GM12878 (cell line): ENCODE data around the gene PPP5C. TPM values are rescaled to one million over a fixed set of nuclear protein-coding genes. Genes with fewer than 3 reads are reported as not detected.

ENCODE experiments used
- ATAC-seq: fragments of 200-7000 bp; cut with Tn5 transposase; 3 replicates; pipeline ENCODE4 v1.9.1; 2020; ENCODE audit warnings: mild to moderate bottlenecking, moderate library complexity
- BruUV-seq: library from RNA; stranded (reverse); fragments of 400-500 nt; replicated peaks from 2 replicates; lab custom pipeline; 2021; lab: Mats Ljungman, UMichigan
- CTCF ChIA-PET: fragments of 300-600 bp; sonication (Branson Sonifier 250); formaldehyde crosslinking; extraction: SDS; loops from one replicate; lab custom pipeline; 2021; ENCODE audit warnings: inconsistent platforms; lab: Yijun Ruan, JAX
- POLR2A ChIA-PET: fragments of 350-600 bp; formaldehyde crosslinking; extraction: SDS; loops from one replicate; lab custom pipeline; 2021; ENCODE audit warnings: inconsistent platforms; lab: Charles Lee
- RAD21 ChIA-PET: fragments of 300-600 bp; sonication (Branson Sonifier 250); formaldehyde crosslinking; loops from one replicate; lab custom pipeline; 2023; ENCODE audit warnings: antibody characterized with exemption; ENCODE audit not compliant: unreplicated experiment; lab: Charles Lee
- SMC1A ChIA-PET: fragments of 300-600 bp; sonication (Branson Sonifier 250); formaldehyde crosslinking; loops from one replicate; lab custom pipeline; 2023; ENCODE audit not compliant: unreplicated experiment, uncharacterized antibody; lab: Charles Lee
- DNase-seq: peaks from one replicate; pipeline ENCODE4 v3.0.0-alpha.2; 2011; ENCODE audit warnings: low read depth, low spot score
- FAIRE-seq: peaks from 3 replicates; lab custom pipeline; 2011; peaks lifted over from hg19 to GRCh38; lab: Jason Lieb, UNC
- H2AFZ ChIP-seq: 2 replicates; pipeline ENCODE4 v1.6.0; 2011; ENCODE audit warnings: low read depth, low read length, control low read depth; ENCODE audit not compliant: control insufficient read depth
- H3K27ac ChIP-seq: 2 replicates; pipeline ENCODE4 v1.5.1; 2011; ENCODE audit warnings: control low read depth; ENCODE audit not compliant: control insufficient read depth, insufficient read depth
- H3K27me3 ChIP-seq, 2 experiments: replicated peaks in 1 of 2; 2 replicates each; pipeline versions ENCODE4 v1.6.0 to v1.6.1; 2011; ENCODE audit warnings: low read length in 1 of 2; ENCODE audit not compliant: control insufficient read depth in 2 of 2, insufficient read depth in 2 of 2
- H3K36me3 ChIP-seq, 2 experiments: 2 replicates each; pipeline ENCODE4 v1.5.1; 2011; ENCODE audit warnings: low read length in 1 of 2; ENCODE audit not compliant: control insufficient read depth in 2 of 2, insufficient read depth in 2 of 2
- H3K4me1 ChIP-seq: 2 replicates; pipeline ENCODE4 v1.6.1; 2011; ENCODE audit warnings: mild to moderate bottlenecking, low read length, moderate library complexity, mixed read lengths; ENCODE audit not compliant: control insufficient read depth, insufficient read depth
- H3K4me2 ChIP-seq: 2 replicates; pipeline ENCODE4 v1.6.0; 2011; ENCODE audit warnings: control low read depth; ENCODE audit not compliant: control insufficient read depth, insufficient read depth
- H3K4me3 ChIP-seq: fragments of 200-600 bp; sonication (generic); 2 replicates; pipeline ENCODE4 v1.5.1; 2016
- H3K79me2 ChIP-seq: 2 replicates; pipeline ENCODE4 v1.6.0; 2011; ENCODE audit warnings: low read length; ENCODE audit not compliant: control insufficient read depth, insufficient read depth
- H3K9ac ChIP-seq: 2 replicates; pipeline ENCODE4 v1.8.0; 2011; ENCODE audit warnings: low read length, control low read depth, mixed read lengths; ENCODE audit not compliant: control insufficient read depth, insufficient read depth
- H3K9me3 ChIP-seq: replicated peaks from 3 replicates; pipeline ENCODE4 v1.5.1; 2011; ENCODE audit warnings: mild to moderate bottlenecking, low read length; ENCODE audit not compliant: control insufficient read depth, insufficient read depth
- H4K20me1 ChIP-seq: 2 replicates; pipeline ENCODE4 v1.6.0; 2011; ENCODE audit not compliant: control insufficient read depth, insufficient read depth
- BRCA1 ChIP-seq: IDR thresholded peaks from 2 replicates; pipeline ENCODE4 v1.6.1; 2011; ENCODE audit warnings: low read depth, low read length, improper control_type of control experiment
- CREB1 ChIP-seq: IDR thresholded peaks from 2 replicates; pipeline ENCODE4 v1.6.1; 2012; ENCODE audit warnings: low read depth, mild to moderate bottlenecking, inconsistent platforms
- CUX1 ChIP-seq: IDR thresholded peaks from 2 replicates; pipeline ENCODE4 v1.6.1; 2012; ENCODE audit warnings: improper control_type of control experiment, low read depth, low read length; ENCODE audit not compliant: insufficient replicate concordance
- NFYB ChIP-seq: IDR thresholded peaks from 2 replicates; pipeline ENCODE4 v1.6.1; 2011; ENCODE audit warnings: low read depth, mild to moderate bottlenecking, low read length, improper control_type of control experiment, moderate library complexity; ENCODE audit not compliant: insufficient read depth
- NR2C2 ChIP-seq: IDR thresholded peaks from 2 replicates; pipeline ENCODE4 v1.6.1; 2011; ENCODE audit warnings: borderline replicate concordance, low read depth; ENCODE audit not compliant: control insufficient read depth, insufficient read length
- RFX5 ChIP-seq: IDR thresholded peaks from 2 replicates; pipeline ENCODE4 v1.6.1; 2011; ENCODE audit warnings: low read depth, low read length, improper control_type of control experiment
- SMAD1 ChIP-seq: fragments of 450-650 bp; IDR thresholded peaks from 2 replicates; pipeline ENCODE4 v1.6.1; 2018; ENCODE audit warnings: mild to moderate bottlenecking, low read depth; ENCODE audit not compliant: partially characterized antibody
- SREBF1 ChIP-seq: IDR thresholded peaks from 2 replicates; pipeline ENCODE4 v1.6.1; 2012; ENCODE audit warnings: mild to moderate bottlenecking, low read length
- ZBTB33 ChIP-seq: fragments of 450-650 bp; IDR thresholded peaks from 2 replicates; pipeline ENCODE4 v1.6.1; 2017; ENCODE audit warnings: mild to moderate bottlenecking
- ZSCAN29 ChIP-seq: fragments of 450-650 bp; IDR thresholded peaks from 2 replicates; pipeline ENCODE4 v1.6.1; 2017; ENCODE audit warnings: mild to moderate bottlenecking, moderate library complexity
- WGBS: methylation state at CpG from one replicate; pipeline ENCODE4 v1.1.6; 2016; ENCODE audit warnings: low lambda C conversion rate; ENCODE audit not compliant: insufficient replicate concordance, insufficient coverage; ENCODE audit errors: missing lambda C conversion rate; 5-methylcytosine and 5-hydroxymethylcytosine counted together
- in situ Hi-C: fragments of 300-500 bp; cut with MboI; formaldehyde crosslinking; loops from 9 replicates; pipeline ENCODE4 v1.14.3; 2018; ENCODE audit warnings: mixed read lengths
- intact Hi-C: fragments of 100-400 bp; cut with micrococcal nuclease; formaldehyde crosslinking; loops from one replicate; pipeline ENCODE4 v1.14.2; 2022; ENCODE audit not compliant: unreplicated experiment
- polyA plus RNA-seq, 11 experiments: library from polyadenylated mRNA; depleted of rRNA in 4 of 11; unstranded in 6 of 11; stranded (reverse) in 5 of 11; fragments of >200 nt; fragmentation: Nextera tagmentation in 4 of 11; fragmentation: Illumina TruSeq in 1 of 11; extraction: Ambion mirVana in 4 of 11; extraction: Trizol in 1 of 11; gene quantifications; 1 replicate in 1 of 11; 2 replicates in 10 of 11; pipeline versions ENCODE4 v1.2.1 to v1.2.3, GENCODE V29; 2011 to 2016; ENCODE audit warnings: inconsistent platforms in 2 of 11, missing spikeins in 2 of 11, low read depth in 1 of 11
- total RNA-seq, 4 experiments: library from RNA; depleted of rRNA in 3 of 4; stranded (reverse); fragments of >200 nt in 3 of 4; fragmentation: Illumina TruSeq in 1 of 4; extraction: Trizol in 1 of 4; gene quantifications; 2 replicates each; pipeline versions ENCODE4 v1.2.1 to v1.2.3, GENCODE V29; 2013 to 2021
- TF ChIP-seq, protein P1 (sequence below): fragments of 450-650 bp; conservative IDR thresholded peaks from 2 replicates; pipeline ENCODE4 v1.6.1; 2017; ENCODE audit warnings: mild to moderate bottlenecking, moderate library complexity

PPP5C gene
- total and polyA plus RNA-seq, 10 of the 15 experiments (the other 5 are each of a cell fraction or from before 2014, with no cell fraction given): 1.1 to 154 (median 94.5) TPM

- H3K9me3 ChIP-seq: no peaks in the 10 kb centered on the region
- no peak overlapping the region for H3K4me2 ChIP-seq
- ChIA-PET SMC1A (no interaction called here), CTCF (no interaction called here), POLR2A (no interaction called here), RAD21 (no interaction called here)
- TF ChIP-seq, protein P1, sequence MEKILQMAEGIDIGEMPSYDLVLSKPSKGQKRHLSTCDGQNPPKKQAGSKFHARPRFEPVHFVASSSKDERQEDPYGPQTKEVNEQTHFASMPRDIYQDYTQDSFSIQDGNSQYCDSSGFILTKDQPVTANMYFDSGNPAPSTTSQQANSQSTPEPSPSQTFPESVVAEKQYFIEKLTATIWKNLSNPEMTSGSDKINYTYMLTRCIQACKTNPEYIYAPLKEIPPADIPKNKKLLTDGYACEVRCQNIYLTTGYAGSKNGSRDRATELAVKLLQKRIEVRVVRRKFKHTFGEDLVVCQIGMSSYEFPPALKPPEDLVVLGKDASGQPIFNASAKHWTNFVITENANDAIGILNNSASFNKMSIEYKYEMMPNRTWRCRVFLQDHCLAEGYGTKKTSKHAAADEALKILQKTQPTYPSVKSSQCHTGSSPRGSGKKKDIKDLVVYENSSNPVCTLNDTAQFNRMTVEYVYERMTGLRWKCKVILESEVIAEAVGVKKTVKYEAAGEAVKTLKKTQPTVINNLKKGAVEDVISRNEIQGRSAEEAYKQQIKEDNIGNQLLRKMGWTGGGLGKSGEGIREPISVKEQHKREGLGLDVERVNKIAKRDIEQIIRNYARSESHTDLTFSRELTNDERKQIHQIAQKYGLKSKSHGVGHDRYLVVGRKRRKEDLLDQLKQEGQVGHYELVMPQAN: no peak
- TF ChIP-seq NFYB (no peak), ZBTB33 (no peak), CUX1 (no peak), NR2C2 (no peak), SMAD1 (no peak), SREBF1 (no peak), ZSCAN29 (no peak), CREB1 (no peak), BRCA1 (no peak), RFX5 (no peak)
- in situ Hi-C loops (no loop called here), intact Hi-C loops (no loop called here)
- WGBS: 14% methylated on average over 6 of the region's 6 CpGs
- FAIRE-seq: no peak
- no TSS peak for BruUV-seq
- H3K9ac ChIP-seq: no peak overlapping the region
- no peak for ATAC-seq
- H4K20me1 ChIP-seq: no peaks in the 10 kb centered on the region
- no peak overlapping the region for H3K4me3 ChIP-seq
- H3K27ac ChIP-seq: no peak overlapping the region
- no peaks in the 10 kb centered on the region for H3K79me2 ChIP-seq
- H2AFZ ChIP-seq: no peak overlapping the region
- H3K4me1 ChIP-seq: no peaks in the 10 kb centered on the region
- no peaks in the 10 kb centered on the region for H3K36me3 ChIP-seq
- peaks cover 0 to 3% of the 10 kb centered on the region in 2 experiments; a peak in 3 of 4 replicates for H3K27me3 ChIP-seq
- DNase-seq: no peak
These were observed 60.1 kb downstream of the PPP5C start for GRCh38 chr19:46406976-46407375.
